K562 (cell line): ENCODE results near the gene FBXL13. TPM values are rescaled to one million over a fixed set of nuclear protein-coding genes. Genes with fewer than 3 reads are reported as not detected.

ENCODE experiments used
- ATAC-seq: fragments of 200-7000 bp; cut with Tn5 transposase; 3 replicates; pipeline ENCODE4 v1.9.1; 2020; ENCODE audit warnings: moderate library complexity
- BruUV-seq: library from RNA; stranded (reverse); fragments of 400-500 nt; replicated peaks from 2 replicates; lab custom pipeline; 2021; lab: Mats Ljungman, UMichigan
- CTCF ChIA-PET: fragments of 300-600 bp; formaldehyde crosslinking; extraction: SDS; loops from one replicate; lab custom pipeline; 2021; ENCODE audit warnings: low intra/inter-chr PET ratio; lab: Yijun Ruan, JAX
- POLR2A ChIA-PET: fragments of 300-600, 350-650 bp; sonication (Branson Sonifier 250); formaldehyde crosslinking; extraction: SDS; loops from one replicate; lab custom pipeline; 2021; ENCODE audit warnings: antibody characterized with exemption, inconsistent platforms; lab: Yijun Ruan, JAX
- DNase-seq, 4 experiments: peaks; one replicate each; pipeline versions ENCODE4 v3.0.0 to v3.0.0-alpha.2; 2011 to 2018; ENCODE audit warnings: low spot score in 3 of 4, mixed read lengths in 3 of 4; ENCODE audit errors: extremely low read depth in 1 of 4
- FAIRE-seq: peaks from 2 replicates; lab custom pipeline; 2011; peaks lifted over from hg19 to GRCh38; lab: Jason Lieb, UNC
- H2AFZ ChIP-seq: 2 replicates; pipeline ENCODE4 v1.6.0; 2011; ENCODE audit warnings: low read depth, low read length, control low read depth, inconsistent platforms
- H3K27ac ChIP-seq: fragments of 200-600 bp; 3 replicates; pipeline ENCODE4 v1.8.0; 2011; ENCODE audit warnings: low read depth, mild to moderate bottlenecking, control low read depth, inconsistent platforms, low read length, moderate library complexity, mixed read lengths; ENCODE audit errors: extremely low read depth
- H3K27me3 ChIP-seq, 2 experiments: fragments of 300-600 bp in 1 of 2; 2 replicates in 1 of 2; 3 replicates in 1 of 2; pipeline versions ENCODE4 v1.6.0 to v1.8.0; 2011; ENCODE audit warnings: inconsistent platforms in 2 of 2, low read length in 2 of 2, mild to moderate bottlenecking in 1 of 2, mixed read lengths in 1 of 2, moderate library complexity in 1 of 2; ENCODE audit not compliant: control insufficient read depth in 2 of 2, insufficient read depth in 2 of 2
- H3K36me3 ChIP-seq: fragments of 300-600 bp; 3 replicates; pipeline ENCODE4 v1.8.0; 2011; ENCODE audit warnings: mild to moderate bottlenecking, low read length, inconsistent platforms; ENCODE audit not compliant: control insufficient read depth, insufficient read depth
- H3K4me1 ChIP-seq, 2 experiments: fragments of 200-600 bp in 1 of 2; replicated peaks in 1 of 2; 2 replicates in 1 of 2; 3 replicates in 1 of 2; pipeline versions ENCODE4 v1.5.1 to v1.8.0; 2011; ENCODE audit warnings: inconsistent platforms in 2 of 2, low read length in 2 of 2, mild to moderate bottlenecking in 1 of 2, mixed read lengths in 1 of 2, moderate library complexity in 1 of 2; ENCODE audit not compliant: control insufficient read depth in 2 of 2, insufficient read depth in 2 of 2
- H3K4me2 ChIP-seq: 2 replicates; pipeline ENCODE4 v1.6.1; 2011; ENCODE audit warnings: low read length, control low read depth, inconsistent platforms, mixed read lengths; ENCODE audit not compliant: insufficient read depth
- H3K4me3 ChIP-seq: fragments of 200-600 bp; sonication (generic), shearing (Covaris generic); 2 replicates; pipeline ENCODE4 v1.5.1; 2016; ENCODE audit warnings: control low read depth, inconsistent platforms
- H3K79me2 ChIP-seq: fragments of 200-600 bp; 3 replicates; pipeline ENCODE4 v1.8.0; 2011; ENCODE audit warnings: low read length, inconsistent platforms; ENCODE audit not compliant: control insufficient read depth, insufficient read depth
- H3K9ac ChIP-seq, 2 experiments: 2 replicates each; pipeline versions ENCODE4 v1.6.0 to v1.6.1; 2011; ENCODE audit warnings: low read depth in 2 of 2, low read length in 2 of 2, control low read depth in 1 of 2, inconsistent platforms in 1 of 2, mild to moderate bottlenecking in 1 of 2, mixed read lengths in 1 of 2; ENCODE audit not compliant: insufficient read depth in 1 of 2
- H3K9me1 ChIP-seq: one replicate; pipeline ENCODE4 v1.6.0; 2011; ENCODE audit warnings: inconsistent platforms, mild to moderate bottlenecking, low read length, moderate library complexity; ENCODE audit not compliant: control insufficient read depth, insufficient read depth
- H3K9me3 ChIP-seq: replicated peaks from 2 replicates; pipeline ENCODE4 v1.5.1; 2011; ENCODE audit warnings: low read depth, low read length, inconsistent platforms; ENCODE audit not compliant: control insufficient read depth, insufficient read depth
- H4K20me1 ChIP-seq: replicated peaks from 2 replicates; pipeline ENCODE4 v1.6.1; 2011; ENCODE audit warnings: low read length, inconsistent platforms, mixed read lengths; ENCODE audit not compliant: control insufficient read depth, insufficient read depth
- ARID2 ChIP-seq: fragments of 450-650 bp; IDR thresholded peaks from 2 replicates; pipeline ENCODE4 v1.6.1; 2017; ENCODE audit warnings: antibody characterized with exemption, mild to moderate bottlenecking
- BCL6 ChIP-seq: fragments of 250-450 bp; sonication (Bioruptor Pico); IDR thresholded peaks from 2 replicates; pipeline ENCODE4 v1.4.0; 2020
- BRF2 ChIP-seq: IDR thresholded peaks from 3 replicates; pipeline ENCODE4 v1.6.1; 2011; ENCODE audit warnings: borderline replicate concordance, mild to moderate bottlenecking; ENCODE audit not compliant: insufficient read length, insufficient read depth
- FOXJ3 ChIP-seq: sonication (generic); formaldehyde crosslinking; IDR thresholded peaks from 2 replicates; pipeline ENCODE4 v1.4.0; 2020; ENCODE audit warnings: mild to moderate bottlenecking, missing genetic modification reagents
- HDAC6 ChIP-seq: IDR thresholded peaks from 2 replicates; pipeline ENCODE4 v1.6.1; 2012; ENCODE audit warnings: low read depth, mild to moderate bottlenecking, control low read depth, inconsistent platforms, low read length, moderate library complexity
- HNRNPH1 ChIP-seq: fragments of 200-400 bp; formaldehyde crosslinking; optimal IDR thresholded peaks from 2 replicates; pipeline ENCODE3; 2017; ENCODE audit warnings: low read depth, mild to moderate bottlenecking, low read length, moderate library complexity
- ILK ChIP-seq: fragments of 450-650 bp; IDR thresholded peaks from 2 replicates; pipeline ENCODE4 v1.6.1; 2016; ENCODE audit warnings: missing genetic modification characterization, low read depth, mild to moderate bottlenecking, missing compliant biosample characterization, moderate library complexity, borderline replicate concordance
- KDM2B ChIP-seq: fragments of 250-450 bp; sonication (Bioruptor Pico); IDR thresholded peaks from 2 replicates; pipeline ENCODE4 v1.8.0; 2021; ENCODE audit warnings: mild to moderate bottlenecking, moderate library complexity
- NCOR1 ChIP-seq: fragments of 450-650 bp; IDR thresholded peaks from 2 replicates; pipeline ENCODE4 v1.6.1; 2016; ENCODE audit warnings: mild to moderate bottlenecking, moderate library complexity
- ZNF561 ChIP-seq: fragments of 450-650 bp; formaldehyde crosslinking; conservative IDR thresholded peaks from 2 replicates; pipeline ENCODE4 v1.4.0; 2020; ENCODE audit warnings: mild to moderate bottlenecking, moderate library complexity
- WGBS: fragments of 100-300 bp; shearing (Covaris generic); methylation state at CpG from one replicate; pipeline ENCODE4 v1.1.6; 2016; ENCODE audit warnings: low coverage, mixed read lengths; ENCODE audit not compliant: insufficient coverage; ENCODE audit errors: missing lambda C conversion rate; 5-methylcytosine and 5-hydroxymethylcytosine counted together
- in situ Hi-C: fragments of 300-500 bp; cut with MboI; formaldehyde crosslinking; loops from 4 replicates; pipeline ENCODE4 v1.15.0; 2018; ENCODE audit warnings: inconsistent platforms, mixed read lengths
- intact Hi-C: fragments of 100-400 bp; cut with micrococcal nuclease; formaldehyde crosslinking; loops from 2 replicates; pipeline ENCODE4 v1.14.2; 2022
- polyA plus RNA-seq, 8 experiments: library from polyadenylated mRNA; depleted of rRNA in 4 of 8; stranded (reverse) in 5 of 8; unstranded in 3 of 8; fragments of >200 nt; fragmentation: Nextera tagmentation in 2 of 8; fragmentation: Illumina TruSeq in 1 of 8; extraction: Ambion mirVana in 2 of 8; extraction: Trizol in 1 of 8; gene quantifications; 2 replicates each; pipeline versions ENCODE4 v1.2.1 to v1.2.3, GENCODE V29; 2011 to 2014; ENCODE audit warnings: inconsistent platforms in 1 of 8, missing spikeins in 1 of 8
- total RNA-seq, 7 experiments: library from RNA; depleted of rRNA in 6 of 7; stranded (reverse); fragments of >200 nt in 6 of 7; fragmentation: Illumina TruSeq in 2 of 7; extraction: Trizol in 2 of 7; gene quantifications; 2 replicates each; pipeline versions ENCODE4 v1.2.1 to v1.2.3, GENCODE V29; 2011 to 2021; ENCODE audit warnings: low replicate concordance in 1 of 7
- TF ChIP-seq, protein P1 (sequence below), 2 experiments: fragments of 450-650 bp; IDR thresholded peaks; 2 replicates each; pipeline ENCODE4 v1.6.1; 2016; ENCODE audit warnings: mild to moderate bottlenecking in 2 of 2, borderline replicate concordance in 1 of 2, low read depth in 1 of 2, moderate library complexity in 1 of 2
- TF ChIP-seq, protein P2 (sequence below): fragments of 250-450 bp; sonication (Bioruptor Pico); IDR thresholded peaks from 2 replicates; pipeline ENCODE4 v1.8.0; 2021; ENCODE audit warnings: borderline replicate concordance, mild to moderate bottlenecking, moderate library complexity; ENCODE audit not compliant: poor library complexity, severe bottlenecking

The FBXL13 gene
- total and polyA plus RNA-seq, 9 of the 15 experiments (the other 6 are each of a cell fraction or from before 2014, with no cell fraction given), result 16.3 to 55.0 (median 25.4) TPM

DNA sequence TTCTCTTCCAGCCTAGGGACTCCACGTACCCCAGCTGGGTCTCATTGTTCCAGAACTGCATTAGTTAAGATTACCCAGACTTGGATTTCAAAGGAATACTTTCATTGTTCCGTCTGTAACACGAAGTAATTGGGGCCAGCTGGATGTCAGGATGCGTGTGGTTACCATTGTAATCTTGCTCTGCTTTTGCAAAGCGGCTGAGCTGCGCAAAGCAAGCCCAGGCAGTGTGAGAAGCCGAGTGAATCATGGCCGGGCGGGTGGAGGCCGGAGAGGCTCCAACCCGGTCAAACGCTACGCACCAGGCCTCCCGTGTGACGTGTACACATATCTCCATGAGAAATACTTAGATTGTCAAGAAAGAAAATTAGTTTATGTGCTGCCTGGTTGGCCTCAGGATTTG, 140.8 kb downstream of the FBXL13 start (continued):
- TF ChIP-seq ILK (tag) (no peak), BCL6 (CRISPR knock-in tag) (no peak)

- no peak overlapping the region for H3K4me2 ChIP-seq
- no peak overlapping the region for H3K4me3 ChIP-seq
- H3K27ac ChIP-seq, result no peak overlapping the region
- H3K27me3 ChIP-seq, result no peaks in the 10 kb centered on the region
- in situ Hi-C loops, result no loop called here
- ChIA-PET CTCF (no interaction called here), POLR2A (no interaction called here)
- no peak overlapping the region for H3K9ac ChIP-seq
- peaks cover 8% of the 10 kb centered on the region for H3K36me3 ChIP-seq
- FAIRE-seq (no peak), DNase-seq (no peak), ATAC-seq (no peak)
- H3K9me1 ChIP-seq, result no peaks in the 10 kb centered on the region
- H4K20me1 ChIP-seq, result no peaks in the 10 kb centered on the region; the same call in 1 of the 2 replicates
- no peaks in the 10 kb centered on the region for H3K9me3 ChIP-seq
- intact Hi-C loops, result no loop called here
- 91% methylated on average over 1 of the region's 1 CpG for WGBS
- H3K79me2 ChIP-seq, result peaks cover 17% of the 10 kb centered on the region
- peaks cover 4 to 13% of the 10 kb centered on the region in 2 experiments for H3K4me1 ChIP-seq
- H2AFZ ChIP-seq, result no peak overlapping the region
- no TSS peak for BruUV-seq
- TF ChIP-seq BRF2 (no peak), NCOR1 (no peak), ARID2 (no peak), KDM2B (CRISPR knock-in tag) (no peak), HDAC6 (no peak), ZNF561 (CRISPR knock-in tag) (no peak), FOXJ3 (no peak), HNRNPH1 (no peak)
- TF ChIP-seq, protein P1, sequence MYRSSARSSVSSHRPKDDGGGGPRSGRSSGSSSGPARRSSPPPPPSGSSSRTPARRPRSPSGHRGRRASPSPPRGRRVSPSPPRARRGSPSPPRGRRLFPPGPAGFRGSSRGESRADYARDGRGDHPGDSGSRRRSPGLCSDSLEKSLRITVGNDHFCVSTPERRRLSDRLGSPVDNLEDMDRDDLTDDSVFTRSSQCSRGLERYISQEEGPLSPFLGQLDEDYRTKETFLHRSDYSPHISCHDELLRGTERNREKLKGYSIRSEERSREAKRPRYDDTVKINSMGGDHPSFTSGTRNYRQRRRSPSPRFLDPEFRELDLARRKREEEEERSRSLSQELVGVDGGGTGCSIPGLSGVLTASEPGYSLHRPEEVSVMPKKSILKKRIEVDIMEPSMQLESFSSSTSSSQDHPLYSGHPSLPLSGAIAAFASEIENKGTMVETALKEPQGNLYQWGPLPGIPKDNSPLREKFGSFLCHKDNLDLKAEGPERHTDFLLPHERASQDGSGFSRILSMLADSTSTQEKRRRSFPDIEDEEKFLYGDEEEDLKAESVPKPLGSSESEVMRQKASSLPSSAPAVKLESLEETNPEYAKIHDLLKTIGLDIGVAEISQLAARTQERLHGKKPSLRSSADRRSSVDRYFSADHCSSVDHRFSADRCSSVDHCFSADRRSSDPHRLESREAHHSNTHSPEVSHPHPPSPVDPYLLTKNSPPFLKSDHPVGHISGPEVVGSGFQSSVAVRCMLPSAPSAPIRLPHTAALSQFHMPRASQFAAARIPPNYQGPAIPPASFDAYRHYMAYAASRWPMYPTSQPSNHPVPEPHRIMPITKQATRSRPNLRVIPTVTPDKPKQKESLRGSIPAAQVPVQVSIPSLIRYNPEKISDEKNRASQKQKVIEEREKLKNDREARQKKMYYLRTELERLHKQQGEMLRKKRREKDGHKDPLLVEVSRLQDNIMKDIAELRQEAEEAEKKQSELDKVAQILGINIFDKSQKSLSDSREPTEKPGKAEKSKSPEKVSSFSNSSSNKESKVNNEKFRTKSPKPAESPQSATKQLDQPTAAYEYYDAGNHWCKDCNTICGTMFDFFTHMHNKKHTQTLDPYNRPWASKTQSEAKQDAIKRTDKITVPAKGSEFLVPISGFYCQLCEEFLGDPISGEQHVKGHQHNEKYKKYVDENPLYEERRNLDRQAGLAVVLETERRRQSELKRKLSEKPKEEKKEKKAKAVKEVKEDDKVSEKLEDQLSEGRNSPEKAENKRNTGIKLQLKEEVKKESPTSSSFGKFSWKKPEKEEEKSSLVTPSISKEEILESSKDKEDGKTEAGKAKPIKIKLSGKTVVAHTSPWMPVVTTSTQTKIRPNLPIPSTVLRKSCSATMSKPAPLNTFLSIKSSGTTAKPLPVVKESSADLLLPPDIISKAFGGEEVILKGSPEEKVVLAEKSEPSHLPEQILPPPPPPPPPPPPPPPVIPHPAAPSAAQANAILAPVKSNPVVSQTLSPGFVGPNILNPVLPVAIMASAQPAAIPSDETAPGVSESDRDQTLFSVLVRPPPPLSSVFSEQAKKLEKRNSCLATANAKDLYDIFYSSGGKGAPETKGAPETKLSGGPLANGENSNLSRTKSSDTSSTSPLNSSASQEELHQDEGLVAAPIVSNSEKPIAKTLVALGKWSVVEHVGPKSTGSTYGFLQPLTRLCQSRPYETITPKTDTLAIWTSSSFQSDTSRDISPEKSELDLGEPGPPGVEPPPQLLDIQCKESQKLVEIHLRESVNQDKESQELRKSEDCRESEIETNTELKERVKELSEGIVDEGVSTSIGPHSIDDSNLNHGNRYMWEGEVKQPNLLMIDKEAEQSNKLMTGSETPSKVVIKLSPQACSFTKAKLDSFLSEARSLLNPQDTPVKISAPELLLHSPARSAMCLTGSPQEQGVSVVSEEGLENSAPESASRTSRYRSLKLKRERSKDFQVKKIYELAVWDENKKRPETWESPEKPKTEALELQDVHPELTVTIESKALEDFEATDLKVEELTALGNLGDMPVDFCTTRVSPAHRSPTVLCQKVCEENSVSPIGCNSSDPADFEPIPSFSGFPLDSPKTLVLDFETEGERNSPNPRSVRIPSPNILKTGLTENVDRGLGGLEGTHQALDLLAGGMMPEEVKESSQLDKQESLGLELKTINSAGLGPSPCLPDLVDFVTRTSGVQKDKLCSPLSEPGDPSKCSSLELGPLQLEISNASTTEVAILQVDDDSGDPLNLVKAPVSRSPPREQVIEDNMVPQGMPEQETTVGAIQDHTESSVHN (IDR thresholded peaks at IDR 0.05; ENCODE audit: borderline replicate concordance in 1 of 2, low read depth in 1 of 2), result no peak
- TF ChIP-seq, protein P2, sequence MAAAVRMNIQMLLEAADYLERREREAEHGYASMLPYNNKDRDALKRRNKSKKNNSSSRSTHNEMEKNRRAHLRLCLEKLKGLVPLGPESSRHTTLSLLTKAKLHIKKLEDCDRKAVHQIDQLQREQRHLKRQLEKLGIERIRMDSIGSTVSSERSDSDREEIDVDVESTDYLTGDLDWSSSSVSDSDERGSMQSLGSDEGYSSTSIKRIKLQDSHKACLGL (CRISPR knock-in tag), result no peak
These were observed 142.8 kb downstream of the FBXL13 start for GRCh38 chr7:102931757-102932156.
